ENCODE measurements around the gene CBLN3.
A peak's percentile ranks its signal among the peaks of the same experiment; 100 is the strongest.
"Not testable (repeated sequence)": the region's sequence is repeated elsewhere in the genome, so short reads cannot be mapped to it uniquely, and the experiment has no call there.

Gene CBLN3

DNA sequence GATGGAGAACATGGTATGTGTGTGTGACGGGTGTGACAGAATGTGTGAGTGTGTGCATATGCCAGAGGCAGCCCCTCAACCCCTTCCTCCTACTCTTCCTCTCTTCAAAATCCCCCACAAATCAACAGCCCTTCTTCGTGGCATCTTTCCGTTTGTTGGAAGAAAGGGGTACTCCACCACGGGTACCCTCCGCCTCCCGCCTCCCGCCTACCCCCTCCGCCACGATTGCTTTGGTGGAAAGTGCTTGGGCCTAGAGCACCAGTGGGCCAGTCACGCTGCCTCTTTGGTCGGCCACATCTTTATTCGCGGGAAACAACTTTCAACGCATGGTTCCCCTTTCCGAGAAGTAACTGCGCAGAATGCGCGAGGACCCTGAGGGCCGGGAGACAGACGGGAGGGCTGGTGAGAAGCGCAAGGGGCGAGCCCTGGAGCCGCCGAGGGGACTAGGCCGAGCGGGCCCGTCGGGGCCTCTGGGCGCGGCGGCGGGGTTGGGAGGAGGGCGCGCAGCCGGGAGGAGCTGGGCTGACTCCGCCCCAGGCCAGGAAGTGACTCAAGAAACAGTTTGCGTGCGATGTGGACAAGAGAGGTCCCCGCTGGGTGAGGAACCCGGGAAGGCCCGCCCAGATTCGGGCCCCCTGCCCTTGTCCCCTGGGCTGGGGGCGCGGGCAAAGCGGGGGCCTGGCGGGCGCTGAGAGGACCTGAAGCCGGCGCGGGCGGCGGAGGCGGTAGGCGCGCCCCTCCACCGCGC, at the start of gene CBLN3, which contains the start of gene KHNYN:
CBLN3 (minus strand) TSS at position 274 of the 748 bp plus-strand sequence. CDS start 614 bp downstream, outside the sequence.
KHNYN (plus strand) TSS at position 560 of the 748 bp plus-strand sequence. CDS start 777 bp downstream, outside the sequence.
- no peak for DNase-seq

GRCh38 chr14:24475261-24475660, 45.8 kb upstream of the CBLN3 start:
- no peak for DNase-seq

DNA sequence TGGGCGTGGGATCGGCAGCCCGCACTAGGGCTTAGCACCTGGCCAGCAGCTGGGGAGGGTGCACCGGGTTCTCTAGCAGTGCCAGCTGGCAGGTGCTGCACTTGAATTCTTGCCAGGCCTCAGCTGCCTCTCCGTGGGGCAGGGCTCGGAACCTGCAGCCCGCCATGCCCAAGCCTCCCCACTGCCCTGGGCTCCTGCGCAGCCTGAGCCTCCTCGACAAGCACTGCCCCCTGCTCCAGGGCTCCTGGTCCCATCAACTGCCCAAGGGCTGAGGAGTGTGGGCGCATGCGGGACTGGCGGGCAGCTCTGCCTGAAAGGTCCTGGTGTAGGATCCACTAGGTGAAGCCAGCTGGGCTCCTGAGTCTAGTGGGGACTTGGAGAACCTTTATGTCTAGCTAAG, 43.7 kb upstream of the CBLN3 start:
- DNase-seq, result no peak

GRCh38 chr14:24470450-24470849, 41.0 kb upstream of the CBLN3 start:
- not testable (repeated sequence) for DNase-seq

DNA sequence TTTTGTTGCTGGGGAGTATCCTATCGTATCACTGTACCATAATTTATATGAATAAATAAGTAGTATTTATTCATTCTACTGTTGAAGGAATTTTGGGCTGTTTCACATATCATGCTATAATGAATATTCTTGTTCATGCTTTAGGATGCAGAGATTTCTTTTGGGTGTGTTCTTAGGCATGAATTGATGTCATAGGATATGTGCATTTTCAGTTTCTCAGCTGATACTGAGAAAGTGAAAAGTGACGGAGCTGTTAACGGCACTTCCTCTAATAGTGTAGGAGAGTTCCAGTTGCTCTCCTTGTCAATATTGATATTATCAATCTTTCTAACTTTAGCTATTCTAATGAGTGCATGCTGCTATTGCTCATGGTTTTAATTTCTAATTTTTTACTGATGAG, 36.3 kb upstream of the CBLN3 start:
- DNase-seq, result no peak

GRCh38 chr14:24465368-24465767, 35.9 kb upstream of the CBLN3 start:
- DNase-seq, result no peak

DNA sequence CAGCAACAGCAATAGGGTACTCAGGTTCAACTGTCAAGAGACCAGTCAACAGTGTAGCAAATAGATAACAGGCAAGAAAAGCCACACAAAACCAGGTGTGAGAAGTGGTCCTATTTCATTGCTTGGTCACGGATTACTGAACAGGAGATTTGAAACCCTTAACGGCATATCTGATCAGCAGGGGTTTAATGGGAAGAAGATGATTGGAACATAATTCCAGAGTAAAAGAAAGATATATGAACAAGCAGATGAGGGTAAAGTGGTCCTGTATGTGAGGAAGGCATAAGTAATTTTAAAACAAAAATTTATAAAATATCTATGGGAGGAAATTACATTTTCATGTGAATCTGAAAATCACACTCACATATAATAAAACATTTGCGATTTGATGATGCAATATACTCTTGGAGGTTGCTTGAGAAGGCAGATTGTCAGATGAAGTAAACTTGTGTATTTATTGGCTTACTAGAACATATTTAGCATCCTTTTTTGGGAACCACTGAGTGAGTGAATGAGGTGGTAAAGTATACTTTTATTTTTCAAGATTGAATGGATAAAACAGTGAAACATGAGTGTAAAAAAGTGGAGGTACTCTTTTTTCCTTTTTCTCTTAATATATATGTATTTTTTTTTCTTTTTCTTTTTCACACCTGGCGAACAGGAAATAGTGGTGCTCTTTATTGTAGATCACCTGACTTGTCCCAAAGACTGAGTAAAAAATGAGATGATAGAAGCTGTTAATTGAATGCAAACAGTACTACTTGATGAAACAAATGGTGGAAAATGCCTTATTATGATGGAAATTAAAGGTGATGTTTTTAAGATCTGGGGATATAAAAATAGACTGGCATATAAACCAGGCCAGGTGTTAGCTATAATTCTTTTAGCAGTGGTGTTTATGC, 34.7 kb upstream of the CBLN3 start:
- DNase-seq, result no peak

GRCh38 chr14:24463017-24463883, 33.8 kb upstream of the CBLN3 start:
- DNase-seq, result no peak

- no peak for DNase-seq
Observed at GRCh38 chr14:24461336-24461735, 31.9 kb upstream of the CBLN3 start.

DNA sequence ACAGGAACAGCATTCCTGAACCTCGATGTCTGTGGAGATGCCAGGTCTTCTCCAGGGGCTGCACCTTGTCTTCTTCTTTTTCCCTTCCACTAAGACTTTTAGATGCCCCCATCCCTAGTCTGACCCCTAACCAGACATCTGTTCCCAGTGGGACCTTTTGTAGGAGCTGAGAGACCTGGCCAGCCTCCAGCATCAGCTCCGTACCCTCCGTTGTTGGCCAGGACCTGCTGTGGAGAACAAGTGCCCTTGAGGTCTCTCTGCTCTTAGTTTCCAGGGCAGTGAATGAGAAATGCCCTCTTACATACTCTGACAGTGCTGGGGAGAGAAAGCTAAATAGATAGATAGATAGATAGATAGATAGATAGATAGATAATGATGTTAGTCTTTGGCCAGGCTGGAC, 29.9 kb upstream of the CBLN3 start:
- DNase-seq, result no peak

GRCh38 chr14:24458736-24459135, 29.3 kb upstream of the CBLN3 start:
- DNase-seq, result no peak

GRCh38 chr14:24456980-24457379, 27.5 kb upstream of the CBLN3 start:
- no peak for DNase-seq

DNA sequence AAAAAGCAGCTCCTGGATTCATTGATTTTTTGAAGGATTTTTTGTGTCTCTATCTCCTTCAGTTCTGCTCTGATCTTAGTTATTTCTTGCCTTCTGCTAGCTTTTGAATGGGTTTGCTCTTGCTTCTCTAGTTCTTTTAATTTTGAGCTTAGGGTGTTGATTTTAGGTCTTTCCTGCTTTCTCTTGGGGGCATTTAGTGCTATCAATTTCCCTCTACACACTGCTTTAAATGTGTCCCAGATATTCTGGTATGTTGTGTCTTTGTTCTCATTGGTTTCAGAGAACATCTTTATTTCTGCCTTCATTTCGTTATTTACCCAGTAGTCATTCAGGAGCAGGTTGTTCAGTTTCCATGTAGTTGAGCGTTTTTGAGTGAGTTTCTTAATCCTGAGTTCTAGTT, 21.4 kb upstream of the CBLN3 start:
- DNase-seq, result not testable (repeated sequence)

GRCh38 chr14:24443053-24443665, 13.7 kb upstream of the CBLN3 start:
- DNase-seq, result no peak

DNA sequence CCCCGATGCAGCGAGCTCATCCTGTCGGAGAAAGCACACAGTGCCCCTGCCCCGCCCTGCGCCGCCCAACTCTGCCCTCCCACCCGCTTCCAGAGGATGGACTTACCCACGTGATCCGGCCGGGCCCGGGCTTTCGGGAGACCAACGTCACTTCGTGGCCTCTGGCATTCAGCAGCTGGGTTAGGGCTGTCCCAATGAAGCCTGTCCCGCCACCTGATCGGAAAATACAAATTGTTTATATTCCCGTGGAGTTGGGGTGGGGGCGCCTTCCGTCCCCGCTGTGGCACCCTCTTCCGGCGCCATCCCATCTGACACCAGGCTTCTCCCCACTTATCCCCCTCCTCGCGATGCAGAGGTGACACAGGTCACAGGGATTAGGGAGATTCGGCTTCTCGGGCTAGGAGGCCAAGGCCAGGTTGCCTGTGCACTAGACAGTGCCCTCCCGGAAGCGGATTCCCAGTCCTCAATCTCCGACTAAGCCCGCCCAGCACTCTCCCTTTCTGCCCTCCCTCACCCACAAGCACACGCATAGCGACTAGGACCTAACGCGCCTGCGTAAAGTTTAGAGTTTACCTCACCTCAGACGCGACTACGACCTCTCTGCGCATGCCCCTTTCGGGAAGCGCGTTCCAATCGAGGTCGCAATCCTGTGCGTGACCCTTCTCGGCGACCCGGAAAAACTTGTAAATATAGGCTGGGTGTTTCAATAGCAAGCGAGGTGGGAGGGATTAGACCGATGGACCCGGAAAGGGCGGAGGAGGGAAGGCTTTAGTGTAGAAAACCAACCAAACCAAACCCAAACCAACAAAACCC, 13.0 kb upstream of the CBLN3 start, which contains the start of gene SDR39U1:
SDR39U1 (minus strand) TSS at position 537 of the 813 bp plus-strand sequence; CDS start at position 530, 7 bp downstream.
- peak; percentile 99 for DNase-seq

DNA sequence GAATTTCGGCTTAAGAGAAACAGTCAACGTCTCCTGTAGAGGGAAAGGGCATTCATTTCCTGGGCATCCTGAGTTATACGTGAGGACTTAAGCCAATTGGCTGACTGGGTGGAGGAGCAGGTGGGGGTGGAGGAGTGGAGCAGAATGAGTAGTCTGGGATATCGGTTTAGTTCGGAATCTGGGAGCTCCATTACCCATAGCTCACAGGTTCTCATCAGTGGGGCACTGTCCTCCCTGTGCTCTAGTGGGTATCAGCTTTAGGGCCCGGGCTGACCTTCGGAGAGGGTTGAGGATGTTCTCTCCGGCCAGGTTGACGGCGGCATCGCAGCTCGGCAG, 12.4 kb upstream of the CBLN3 start:
- no peak for DNase-seq

DNA sequence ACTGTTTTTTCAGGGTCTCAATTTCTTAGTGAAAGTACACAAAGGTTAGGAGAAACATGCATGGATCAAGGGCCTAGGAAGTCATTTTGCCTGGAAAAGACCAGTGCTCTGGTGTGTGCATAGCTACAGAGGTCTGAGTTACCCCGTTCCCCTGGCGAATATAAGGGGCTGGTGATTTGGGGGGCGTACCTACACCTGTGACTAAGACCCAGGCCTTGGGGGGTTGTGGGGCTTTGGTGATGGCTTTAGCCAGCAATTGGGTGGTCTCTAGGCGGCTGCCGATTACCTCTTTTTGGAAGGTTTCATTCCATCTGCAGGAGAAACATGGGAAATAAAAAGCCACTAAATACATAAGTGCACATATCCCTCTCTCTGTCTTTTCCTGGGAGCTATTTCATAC, 12.0 kb upstream of the CBLN3 start:
- no peak for DNase-seq

GRCh38 chr14:24440606-24441399, 11.3 kb upstream of the CBLN3 start:
- DNase-seq, result no peak

GRCh38 chr14:24439830-24440605, 10.6 kb upstream of the CBLN3 start:
- no peak for DNase-seq

GRCh38 chr14:24439257-24439656, 9.8 kb upstream of the CBLN3 start:
- no peak for DNase-seq

All from NCI-H446 treated with DMSO at 0.1 percent for 48 hours (cell line).